D721Med (cell line): ENCODE data around the gene PEAR1.

Source experiments
- DNase-seq: peaks from one replicate; pipeline ENCODE4 v3.0.0; 2011; ENCODE audit warnings: low spot score; ENCODE audit not compliant: insufficient read length
- FAIRE-seq: peaks from 2 replicates; lab custom pipeline; 2011; peaks lifted over from hg19 to GRCh38; lab: Jason Lieb, UNC
- TF ChIP-seq, protein P1 (sequence below): IDR thresholded peaks from 2 replicates; pipeline ENCODE4 v1.5.1; 2012; ENCODE audit warnings: mild to moderate bottlenecking, control low read depth; ENCODE audit not compliant: insufficient read depth; ENCODE audit errors: missing control alignments

The PEAR1 gene, protein sequence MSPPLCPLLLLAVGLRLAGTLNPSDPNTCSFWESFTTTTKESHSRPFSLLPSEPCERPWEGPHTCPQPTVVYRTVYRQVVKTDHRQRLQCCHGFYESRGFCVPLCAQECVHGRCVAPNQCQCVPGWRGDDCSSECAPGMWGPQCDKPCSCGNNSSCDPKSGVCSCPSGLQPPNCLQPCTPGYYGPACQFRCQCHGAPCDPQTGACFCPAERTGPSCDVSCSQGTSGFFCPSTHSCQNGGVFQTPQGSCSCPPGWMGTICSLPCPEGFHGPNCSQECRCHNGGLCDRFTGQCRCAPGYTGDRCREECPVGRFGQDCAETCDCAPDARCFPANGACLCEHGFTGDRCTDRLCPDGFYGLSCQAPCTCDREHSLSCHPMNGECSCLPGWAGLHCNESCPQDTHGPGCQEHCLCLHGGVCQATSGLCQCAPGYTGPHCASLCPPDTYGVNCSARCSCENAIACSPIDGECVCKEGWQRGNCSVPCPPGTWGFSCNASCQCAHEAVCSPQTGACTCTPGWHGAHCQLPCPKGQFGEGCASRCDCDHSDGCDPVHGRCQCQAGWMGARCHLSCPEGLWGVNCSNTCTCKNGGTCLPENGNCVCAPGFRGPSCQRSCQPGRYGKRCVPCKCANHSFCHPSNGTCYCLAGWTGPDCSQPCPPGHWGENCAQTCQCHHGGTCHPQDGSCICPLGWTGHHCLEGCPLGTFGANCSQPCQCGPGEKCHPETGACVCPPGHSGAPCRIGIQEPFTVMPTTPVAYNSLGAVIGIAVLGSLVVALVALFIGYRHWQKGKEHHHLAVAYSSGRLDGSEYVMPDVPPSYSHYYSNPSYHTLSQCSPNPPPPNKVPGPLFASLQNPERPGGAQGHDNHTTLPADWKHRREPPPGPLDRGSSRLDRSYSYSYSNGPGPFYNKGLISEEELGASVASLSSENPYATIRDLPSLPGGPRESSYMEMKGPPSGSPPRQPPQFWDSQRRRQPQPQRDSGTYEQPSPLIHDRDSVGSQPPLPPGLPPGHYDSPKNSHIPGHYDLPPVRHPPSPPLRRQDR

DNA sequence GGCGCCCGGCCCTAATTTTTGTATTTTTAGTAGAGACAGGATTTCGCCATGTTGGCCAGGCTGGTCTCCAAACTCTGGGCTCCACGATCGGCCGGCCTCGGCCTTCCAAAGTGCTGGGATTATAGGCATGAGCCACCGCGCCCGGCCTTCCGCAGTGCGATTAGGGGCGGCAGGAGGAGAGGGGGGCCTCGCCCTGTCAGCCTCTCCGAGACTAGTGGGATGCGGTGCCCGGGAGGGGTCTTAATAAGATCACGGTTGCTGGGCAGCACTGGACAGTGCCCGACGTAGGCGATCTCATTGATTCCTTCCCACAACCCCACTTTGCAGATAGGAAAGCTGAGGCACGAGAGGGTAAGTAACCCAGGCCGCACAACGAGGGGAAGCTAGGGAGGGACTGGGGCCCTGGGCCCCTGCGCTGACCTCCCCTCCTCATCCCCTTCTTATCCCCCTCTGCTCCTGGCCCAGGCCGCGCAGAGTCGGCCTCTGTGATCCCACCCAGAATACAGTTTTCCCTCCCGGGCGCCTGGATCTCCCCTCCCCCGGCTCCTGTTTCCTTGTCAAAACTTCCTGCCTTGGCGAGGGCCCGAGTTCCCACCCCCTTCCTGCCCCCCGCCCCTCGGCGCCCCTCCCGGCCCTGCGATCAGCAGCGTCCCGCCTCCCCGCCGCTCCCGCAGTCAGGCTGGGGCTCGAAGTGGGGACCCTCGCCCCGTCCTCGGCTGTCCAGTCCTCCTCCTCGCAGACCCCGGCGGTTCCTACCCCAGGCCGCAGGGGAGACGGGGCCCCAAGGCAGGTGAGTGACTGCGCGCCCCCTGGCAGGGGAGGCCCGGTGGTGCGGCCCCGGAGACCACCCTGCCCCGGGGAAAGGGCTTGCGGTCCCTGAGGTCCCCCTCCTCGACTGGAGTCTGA is at the start of gene PEAR1:
Gene PEAR1 (plus strand): TSS at position 671 of the 906 bp plus-strand sequence. CDS start 10,209 bp downstream, outside the sequence.
- DNase-seq = no peak
- TF ChIP-seq, protein P1, sequence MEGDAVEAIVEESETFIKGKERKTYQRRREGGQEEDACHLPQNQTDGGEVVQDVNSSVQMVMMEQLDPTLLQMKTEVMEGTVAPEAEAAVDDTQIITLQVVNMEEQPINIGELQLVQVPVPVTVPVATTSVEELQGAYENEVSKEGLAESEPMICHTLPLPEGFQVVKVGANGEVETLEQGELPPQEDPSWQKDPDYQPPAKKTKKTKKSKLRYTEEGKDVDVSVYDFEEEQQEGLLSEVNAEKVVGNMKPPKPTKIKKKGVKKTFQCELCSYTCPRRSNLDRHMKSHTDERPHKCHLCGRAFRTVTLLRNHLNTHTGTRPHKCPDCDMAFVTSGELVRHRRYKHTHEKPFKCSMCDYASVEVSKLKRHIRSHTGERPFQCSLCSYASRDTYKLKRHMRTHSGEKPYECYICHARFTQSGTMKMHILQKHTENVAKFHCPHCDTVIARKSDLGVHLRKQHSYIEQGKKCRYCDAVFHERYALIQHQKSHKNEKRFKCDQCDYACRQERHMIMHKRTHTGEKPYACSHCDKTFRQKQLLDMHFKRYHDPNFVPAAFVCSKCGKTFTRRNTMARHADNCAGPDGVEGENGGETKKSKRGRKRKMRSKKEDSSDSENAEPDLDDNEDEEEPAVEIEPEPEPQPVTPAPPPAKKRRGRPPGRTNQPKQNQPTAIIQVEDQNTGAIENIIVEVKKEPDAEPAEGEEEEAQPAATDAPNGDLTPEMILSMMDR = no peak
- FAIRE-seq = no peak

DNA sequence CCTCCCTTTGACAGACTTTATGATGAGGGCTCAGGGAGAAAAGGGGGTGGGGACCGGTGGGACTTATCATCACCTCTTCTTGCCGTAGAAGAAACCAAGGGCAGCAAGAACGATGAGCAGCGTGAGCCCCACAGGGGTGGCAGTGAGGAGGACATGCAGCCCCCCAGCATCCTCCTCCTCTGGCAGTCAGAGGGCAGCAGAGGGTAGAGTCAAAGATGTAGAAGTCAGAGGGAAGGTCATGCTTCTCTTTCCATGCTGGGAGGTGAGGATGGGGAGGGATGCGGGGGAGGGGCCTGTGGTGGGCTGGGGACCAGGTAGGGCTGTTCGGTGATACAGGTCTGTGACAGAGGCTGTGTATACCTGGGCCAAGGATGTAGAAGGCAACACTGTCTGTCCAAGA is 49.4 kb upstream of the PEAR1 start:
- TF ChIP-seq, protein P1 = no peak
- DNase-seq = no peak
- FAIRE-seq = no peak

DNA sequence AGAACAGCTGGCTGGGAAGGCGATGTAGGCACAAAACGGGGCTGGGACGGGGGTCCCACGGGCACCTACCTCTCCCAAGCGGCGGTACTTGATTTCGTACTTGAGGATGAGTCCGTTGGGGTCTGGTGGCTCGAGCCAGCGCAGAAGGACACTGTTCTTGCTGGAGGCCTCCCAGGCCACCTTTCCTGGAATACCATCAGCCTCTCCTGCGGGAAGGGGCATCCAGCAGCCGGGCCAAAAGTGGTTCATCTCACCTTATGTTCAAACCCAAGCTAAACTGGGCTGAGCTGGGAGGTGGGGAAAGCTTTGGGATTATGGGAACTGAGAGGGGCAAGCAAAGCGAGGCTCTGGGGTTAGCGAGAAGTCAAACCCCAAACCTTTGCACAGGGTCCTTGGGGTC is 48.9 kb upstream of the PEAR1 start:
- FAIRE-seq = no peak
- no peak for DNase-seq
- TF ChIP-seq, protein P1 = no peak

DNA sequence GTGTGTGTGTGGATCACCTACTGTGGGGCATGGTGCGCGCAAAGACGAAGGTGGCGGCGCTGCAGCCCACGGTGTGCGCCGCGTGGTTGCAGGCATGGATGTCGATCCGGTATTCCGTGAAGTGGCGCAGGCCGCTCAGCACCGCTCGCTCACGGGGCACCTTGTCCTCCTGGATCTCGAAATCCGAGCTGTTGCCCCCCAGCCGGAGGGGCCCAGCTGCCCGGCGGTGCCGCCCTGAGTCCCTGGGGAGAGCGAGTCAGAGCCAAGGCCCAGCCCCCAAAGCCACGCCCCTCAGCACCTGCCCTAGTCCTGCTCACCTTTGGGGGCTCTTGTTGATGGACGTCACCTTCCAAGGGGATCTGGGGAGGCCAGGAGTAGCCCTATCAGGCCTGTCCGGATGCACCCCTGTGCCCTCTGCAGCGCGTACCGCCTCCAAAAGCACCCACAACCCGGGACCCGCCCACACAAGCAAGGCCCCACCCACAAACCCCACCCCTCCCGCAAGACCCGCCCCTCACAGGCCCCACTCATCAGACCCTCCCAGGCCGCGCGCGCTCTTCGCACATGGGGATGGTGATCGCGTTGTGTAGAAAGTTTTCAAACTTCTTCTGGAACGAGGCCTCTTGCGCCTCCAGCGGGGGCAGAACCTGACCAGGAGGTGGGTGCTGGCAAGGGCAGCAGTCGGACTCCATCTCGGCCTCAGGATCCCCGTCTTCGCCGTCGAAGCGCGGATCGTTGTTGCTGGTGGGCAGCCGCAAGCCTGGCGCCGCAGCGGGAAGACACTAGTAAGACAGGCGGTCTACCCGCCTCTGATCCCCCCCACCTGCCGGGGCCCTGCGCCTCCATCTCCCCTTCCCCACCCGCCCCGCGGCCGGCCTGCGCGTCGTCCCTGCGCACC is 48.2 kb upstream of the PEAR1 start:
- TF ChIP-seq, protein P1 = no peak
- DNase-seq (no peak), FAIRE-seq (no peak)

DNA sequence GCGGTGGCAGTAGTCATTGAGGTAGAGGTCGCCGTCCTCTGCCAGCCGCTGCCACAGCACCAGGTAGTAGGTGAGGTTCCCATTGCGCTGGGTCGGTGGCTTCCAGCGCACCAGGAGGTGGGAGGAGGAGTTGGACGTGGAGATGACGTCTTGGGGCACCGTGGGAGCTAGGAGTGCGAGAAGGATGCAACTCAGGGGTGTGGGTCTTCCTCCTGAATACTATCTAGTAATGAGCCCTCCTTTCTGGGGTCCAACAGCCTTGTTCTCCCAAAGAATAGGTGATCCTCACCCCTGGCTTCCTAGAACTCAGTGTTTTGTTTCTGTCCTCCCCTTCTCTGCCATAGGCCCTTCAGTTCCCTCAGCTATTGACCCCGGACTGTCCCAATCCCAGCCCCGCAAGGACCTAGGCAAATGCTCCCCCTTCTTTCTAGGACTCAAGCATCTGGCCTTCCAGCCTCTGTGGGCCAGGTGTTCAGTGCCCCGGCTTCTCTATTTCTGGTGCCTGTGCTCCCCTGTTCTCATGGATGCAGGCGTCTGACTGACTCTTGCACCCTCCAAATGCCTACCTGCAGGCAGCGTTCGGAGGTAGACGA is 47.5 kb upstream of the PEAR1 start:
- DNase-seq = no peak
- TF ChIP-seq, protein P1 = no peak

More for the DNA sequence above, 47.5 kb upstream of the PEAR1 start:
- FAIRE-seq = no peak
